GM15510 (cell line): ENCODE results near the gene DIAPH3.

Experiments
- POLR2A ChIP-seq: IDR thresholded peaks from 3 replicates; pipeline ENCODE4 v1.6.1; 2011; ENCODE audit warnings: borderline replicate concordance; ENCODE audit not compliant: insufficient read length; ENCODE audit errors: extremely low read depth

DIAPH3 gene

GRCh38 chr13:59793107-59793506 is 370.6 kb downstream of the DIAPH3 start:
- no peak for TF ChIP-seq POLR2A

- no peak for TF ChIP-seq POLR2A
These were observed 373.1 kb downstream of the DIAPH3 start for GRCh38 chr13:59790626-59791025.

GRCh38 chr13:59789558-59789957 is 374.2 kb downstream of the DIAPH3 start:
- TF ChIP-seq POLR2A = no peak

GRCh38 chr13:59787679-59788078 is 376.0 kb downstream of the DIAPH3 start:
- TF ChIP-seq POLR2A = no peak

GRCh38 chr13:59782696-59783095 is 381.0 kb downstream of the DIAPH3 start:
- no peak for TF ChIP-seq POLR2A

GRCh38 chr13:59780058-59780457 is 383.7 kb downstream of the DIAPH3 start:
- no peak for TF ChIP-seq POLR2A

- no peak for TF ChIP-seq POLR2A
These were observed 386.6 kb downstream of the DIAPH3 start for GRCh38 chr13:59776924-59777690.

- no peak for TF ChIP-seq POLR2A
These were observed 389.2 kb downstream of the DIAPH3 start for GRCh38 chr13:59774491-59774971.

- no peak for TF ChIP-seq POLR2A
These were observed 392.5 kb downstream of the DIAPH3 start for GRCh38 chr13:59771272-59771671.

GRCh38 chr13:59770451-59770850 is 393.3 kb downstream of the DIAPH3 start:
- TF ChIP-seq POLR2A = no peak

GRCh38 chr13:59766236-59766635 is 397.5 kb downstream of the DIAPH3 start:
- TF ChIP-seq POLR2A = no peak

GRCh38 chr13:59755632-59756290 is 408.0 kb downstream of the DIAPH3 start:
- no peak for TF ChIP-seq POLR2A

GRCh38 chr13:59754411-59754810 is 409.3 kb downstream of the DIAPH3 start:
- no peak for TF ChIP-seq POLR2A

- TF ChIP-seq POLR2A = no peak
These were observed 412.9 kb downstream of the DIAPH3 start for GRCh38 chr13:59750860-59751259.

GRCh38 chr13:59748046-59748445 is 415.7 kb downstream of the DIAPH3 start:
- no peak for TF ChIP-seq POLR2A

- TF ChIP-seq POLR2A = no peak
These were observed 416.2 kb downstream of the DIAPH3 start for GRCh38 chr13:59747529-59747928.
